A673 (cell line): ENCODE data around the gene RSRC1.

Experiments
- EZH2 ChIP-seq: fragments of 200-600 bp; sonication (generic); IDR thresholded peaks from 2 replicates; pipeline ENCODE4 v1.6.1; 2017; ENCODE audit warnings: borderline replicate concordance, low read depth, mild to moderate bottlenecking, mixed read lengths, antibody characterized with exemption, low read length; ENCODE audit not compliant: poor library complexity, severe bottlenecking
- TF ChIP-seq, protein P1 (sequence below): fragments of 300-800, 200-600 bp; sonication (generic); conservative IDR thresholded peaks from 2 replicates; pipeline ENCODE4 v1.5.1; 2017; ENCODE audit warnings: low read depth, mild to moderate bottlenecking, antibody characterized with exemption, low read length, moderate library complexity, mixed read lengths

DNA sequence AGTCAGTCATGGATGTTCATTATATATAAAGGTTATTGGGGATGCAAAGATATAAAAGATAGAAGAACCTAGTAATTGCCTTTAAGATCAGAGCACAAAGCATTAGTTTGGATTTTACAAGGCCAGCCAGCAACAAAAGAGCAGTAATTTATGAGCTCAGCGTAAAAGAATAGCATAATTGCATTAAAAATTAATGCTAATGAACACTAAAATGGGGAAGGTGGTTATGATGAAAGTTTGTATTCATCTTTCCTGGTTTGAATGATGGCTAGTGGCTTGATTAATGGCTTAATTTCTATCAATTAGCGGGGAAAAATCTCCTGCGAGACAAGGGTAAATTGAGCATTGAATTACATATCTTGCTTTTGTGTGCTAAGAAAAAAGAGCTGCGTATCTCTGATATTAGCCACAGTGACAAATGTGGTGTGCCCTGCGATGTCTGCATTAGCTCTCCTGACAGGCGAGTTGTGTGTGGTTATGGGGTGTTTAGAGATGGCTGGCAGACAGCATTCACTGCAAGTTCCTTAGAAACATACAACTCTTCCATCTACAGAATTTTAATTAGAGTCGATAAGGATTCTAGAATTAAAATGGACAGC, 418.3 kb downstream of the RSRC1 start:
- TF ChIP-seq, protein P1, sequence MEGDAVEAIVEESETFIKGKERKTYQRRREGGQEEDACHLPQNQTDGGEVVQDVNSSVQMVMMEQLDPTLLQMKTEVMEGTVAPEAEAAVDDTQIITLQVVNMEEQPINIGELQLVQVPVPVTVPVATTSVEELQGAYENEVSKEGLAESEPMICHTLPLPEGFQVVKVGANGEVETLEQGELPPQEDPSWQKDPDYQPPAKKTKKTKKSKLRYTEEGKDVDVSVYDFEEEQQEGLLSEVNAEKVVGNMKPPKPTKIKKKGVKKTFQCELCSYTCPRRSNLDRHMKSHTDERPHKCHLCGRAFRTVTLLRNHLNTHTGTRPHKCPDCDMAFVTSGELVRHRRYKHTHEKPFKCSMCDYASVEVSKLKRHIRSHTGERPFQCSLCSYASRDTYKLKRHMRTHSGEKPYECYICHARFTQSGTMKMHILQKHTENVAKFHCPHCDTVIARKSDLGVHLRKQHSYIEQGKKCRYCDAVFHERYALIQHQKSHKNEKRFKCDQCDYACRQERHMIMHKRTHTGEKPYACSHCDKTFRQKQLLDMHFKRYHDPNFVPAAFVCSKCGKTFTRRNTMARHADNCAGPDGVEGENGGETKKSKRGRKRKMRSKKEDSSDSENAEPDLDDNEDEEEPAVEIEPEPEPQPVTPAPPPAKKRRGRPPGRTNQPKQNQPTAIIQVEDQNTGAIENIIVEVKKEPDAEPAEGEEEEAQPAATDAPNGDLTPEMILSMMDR = no peak
- no peak for TF ChIP-seq EZH2
